Colonic mucosa (tissue), 4 donors: Measurements from ENCODE around the gene SLAMF9. TPM values are rescaled to one million over a fixed set of nuclear protein-coding genes. Genes with fewer than 3 reads are reported as not detected.
A peak's percentile ranks its signal among the peaks of the same experiment; 100 is the strongest.

ENCODE experiments used
- DNase-seq: peaks from one replicate; pipeline ENCODE4 v3.0.0-alpha.2; 2020
- H3K27ac ChIP-seq: fragments of 200-600 bp; one replicate; pipeline ENCODE4 v1.8.0; 2021
- H3K27me3 ChIP-seq: fragments of 200-600 bp; one replicate; pipeline ENCODE4 v1.8.0; 2021
- H3K36me3 ChIP-seq: fragments of 200-600 bp; one replicate; pipeline ENCODE4 v1.8.0; 2021
- H3K4me1 ChIP-seq: fragments of 200-600 bp; one replicate; pipeline ENCODE4 v1.8.0; 2021; ENCODE audit warnings: mild to moderate bottlenecking
- H3K4me3 ChIP-seq: fragments of 200-600 bp; one replicate; pipeline ENCODE4 v1.8.0; 2021
- H3K9ac ChIP-seq, 2 donors: one replicate each; pipeline ENCODE4 v1.7.0; 2013; ENCODE audit warnings: control low read depth in 2 of 2, low read depth in 2 of 2, low read length in 2 of 2
- H3K9me3 ChIP-seq: fragments of 200-600 bp; one replicate; pipeline ENCODE4 v1.8.0; 2021
- intact Hi-C: fragments of 100-400 bp; cut with DNase I; formaldehyde crosslinking; loops from one replicate; pipeline ENCODE4 v1.14.1; 2022
- total RNA-seq, 2 donors: library from RNA; stranded (reverse); fragmentation: NEBNext Ultra II Directional in 1 of 2; extraction: Animal tissue kit (Norgen Biotek cat#: 25700) in 1 of 2; gene quantifications; one replicate each; pipeline ENCODE4 v1.2.1, GENCODE V29; 2021
- TF ChIP-seq, protein P1 (sequence below): fragments of 200-600 bp; IDR thresholded peaks from one replicate; pipeline ENCODE4 v1.8.0; 2022; ENCODE audit warnings: antibody characterized with exemption, mild to moderate bottlenecking
- donor health status: healthy.
- donor health status: DM: no; HTN: no; CAD: no.
- donor health status: DM: no; HTN: no; CAD: no.

Gene SLAMF9
- total RNA-seq, 2 donors from 2014 or later, result not detected

- Histone ChIP-seq H3K27me3 (no peaks in the 10 kb centered on the region), H3K9ac (no peak overlapping the region), H3K27ac (no peak overlapping the region), H3K9me3 (no peaks in the 10 kb centered on the region), H3K4me3 (no peak overlapping the region), H3K36me3 (no peaks in the 10 kb centered on the region), H3K4me1 (no peaks in the 10 kb centered on the region)
- intact Hi-C loops, result no loop called here
- TF ChIP-seq, protein P1, sequence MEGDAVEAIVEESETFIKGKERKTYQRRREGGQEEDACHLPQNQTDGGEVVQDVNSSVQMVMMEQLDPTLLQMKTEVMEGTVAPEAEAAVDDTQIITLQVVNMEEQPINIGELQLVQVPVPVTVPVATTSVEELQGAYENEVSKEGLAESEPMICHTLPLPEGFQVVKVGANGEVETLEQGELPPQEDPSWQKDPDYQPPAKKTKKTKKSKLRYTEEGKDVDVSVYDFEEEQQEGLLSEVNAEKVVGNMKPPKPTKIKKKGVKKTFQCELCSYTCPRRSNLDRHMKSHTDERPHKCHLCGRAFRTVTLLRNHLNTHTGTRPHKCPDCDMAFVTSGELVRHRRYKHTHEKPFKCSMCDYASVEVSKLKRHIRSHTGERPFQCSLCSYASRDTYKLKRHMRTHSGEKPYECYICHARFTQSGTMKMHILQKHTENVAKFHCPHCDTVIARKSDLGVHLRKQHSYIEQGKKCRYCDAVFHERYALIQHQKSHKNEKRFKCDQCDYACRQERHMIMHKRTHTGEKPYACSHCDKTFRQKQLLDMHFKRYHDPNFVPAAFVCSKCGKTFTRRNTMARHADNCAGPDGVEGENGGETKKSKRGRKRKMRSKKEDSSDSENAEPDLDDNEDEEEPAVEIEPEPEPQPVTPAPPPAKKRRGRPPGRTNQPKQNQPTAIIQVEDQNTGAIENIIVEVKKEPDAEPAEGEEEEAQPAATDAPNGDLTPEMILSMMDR, result no peak
- no peak for DNase-seq
These were observed 1.1 kb downstream of the SLAMF9 start for GRCh38 chr1:159952932-159953331.

- Histone ChIP-seq H3K36me3 (no peaks in the 10 kb centered on the region), H3K27me3 (no peaks in the 10 kb centered on the region), H3K27ac (no peak overlapping the region), H3K9ac (no peak overlapping the region), H3K9me3 (no peaks in the 10 kb centered on the region), H3K4me3 (no peak overlapping the region), H3K4me1 (peaks cover 1% of the 10 kb centered on the region)
- TF ChIP-seq, protein P1, result no peak
- intact Hi-C loops, result no loop called here
- DNase-seq, result no peak
These were observed 2.5 kb downstream of the SLAMF9 start for GRCh38 chr1:159951551-159951950.

- no peak overlapping the region for H3K27ac ChIP-seq
- H3K36me3 ChIP-seq, result no peaks in the 10 kb centered on the region
- no peak overlapping the region for H3K9ac ChIP-seq
- no peaks in the 10 kb centered on the region for H3K27me3 ChIP-seq
- H3K4me1 ChIP-seq, result peaks cover 6% of the 10 kb centered on the region
- TF ChIP-seq, protein P1, result no peak
- no peak overlapping the region for H3K4me3 ChIP-seq
- no peak for DNase-seq
- H3K9me3 ChIP-seq, result no peaks in the 10 kb centered on the region
- intact Hi-C loops, result no loop called here
These were observed 3.0 kb downstream of the SLAMF9 start for GRCh38 chr1:159951016-159951415.

- Histone ChIP-seq H3K9me3 (no peaks in the 10 kb centered on the region), H3K36me3 (no peaks in the 10 kb centered on the region), H3K4me3 (no peak overlapping the region), H3K27me3 (no peaks in the 10 kb centered on the region), H3K4me1 (peaks cover 7% of the 10 kb centered on the region), H3K9ac (no peak overlapping the region), H3K27ac (peak overlapping the region; percentile 63)
- TF ChIP-seq, protein P1, result no peak
- DNase-seq, result no peak
- intact Hi-C loops, result no loop called here
These were observed 4.1 kb downstream of the SLAMF9 start for GRCh38 chr1:159949981-159950381.

- peak; percentile 70 for DNase-seq
- no peaks in the 10 kb centered on the region for H3K36me3 ChIP-seq
- TF ChIP-seq, protein P1, result no peak
- H3K27me3 ChIP-seq, result no peaks in the 10 kb centered on the region
- H3K4me3 ChIP-seq, result no peak overlapping the region
- H3K9ac ChIP-seq, result peak overlapping the region in 1 of 2 donors; percentile 19
- intact Hi-C loops, result no loop called here
- no peaks in the 10 kb centered on the region for H3K9me3 ChIP-seq
- H3K4me1 ChIP-seq, result peaks cover 7% of the 10 kb centered on the region
- H3K27ac ChIP-seq, result peak overlapping the region; percentile 63
These were observed 4.9 kb downstream of the SLAMF9 start for GRCh38 chr1:159949123-159949522.

DNA sequence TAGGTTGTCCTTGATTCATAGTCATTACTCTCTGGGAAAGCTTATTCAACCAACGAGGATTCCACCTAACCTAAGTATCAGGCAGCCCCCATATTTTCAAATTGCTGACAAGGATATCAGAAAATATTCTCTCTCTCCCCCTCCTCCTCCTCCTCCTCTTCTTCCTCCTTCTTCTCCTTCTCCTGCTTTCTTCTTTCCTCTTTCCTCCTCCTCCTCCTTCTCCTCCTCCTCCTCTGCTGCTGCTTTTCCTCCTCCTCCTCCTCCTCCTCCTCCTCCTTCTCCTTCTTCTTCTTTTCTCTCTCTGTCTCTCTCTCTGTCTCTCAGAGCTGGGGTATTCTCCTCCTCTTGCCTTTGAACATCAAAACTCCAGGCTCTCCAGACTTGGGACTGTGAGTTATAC, 6.1 kb downstream of the SLAMF9 start:
- intact Hi-C loops, result no loop called here
- Histone ChIP-seq H3K27me3 (no peaks in the 10 kb centered on the region), H3K4me1 (peaks cover 7% of the 10 kb centered on the region), H3K36me3 (no peaks in the 10 kb centered on the region), H3K27ac (no peak overlapping the region), H3K9ac (no peak overlapping the region), H3K4me3 (no peak overlapping the region), H3K9me3 (no peaks in the 10 kb centered on the region)
- DNase-seq, result no peak
- TF ChIP-seq, protein P1, result no peak
